ENCODE data around the gene RPL10. TPM values are rescaled to one million over a fixed set of nuclear protein-coding genes. Genes with fewer than 3 reads are reported as not detected.

Gene RPL10
- total RNA-seq, 4 donors from 2014 or later = 4,372 to 6,501 (median 5,244) TPM

GRCh38 chrX:154401045-154401799, 3.0 kb downstream of the RPL10 start:
- Histone ChIP-seq H3K36me3 (peaks cover 0 to 23% (median 6%) of the 10 kb centered on the region in 3 donors), H3K27me3 (no peaks in the 10 kb centered on the region), H3K4me3 (no peak overlapping the region), H3K27ac (no peak overlapping the region), H3K4me1 (peaks cover 0 to 18% (median 0%) of the 10 kb centered on the region in 4 donors), H3K9me3 (no peaks in the 10 kb centered on the region)
- TF ChIP-seq EP300 (IDR thresholded peaks at IDR 0.05) (no peak), POLR2A (IDR thresholded peaks at IDR 0.05) (no peak)
- TF ChIP-seq, protein P1, sequence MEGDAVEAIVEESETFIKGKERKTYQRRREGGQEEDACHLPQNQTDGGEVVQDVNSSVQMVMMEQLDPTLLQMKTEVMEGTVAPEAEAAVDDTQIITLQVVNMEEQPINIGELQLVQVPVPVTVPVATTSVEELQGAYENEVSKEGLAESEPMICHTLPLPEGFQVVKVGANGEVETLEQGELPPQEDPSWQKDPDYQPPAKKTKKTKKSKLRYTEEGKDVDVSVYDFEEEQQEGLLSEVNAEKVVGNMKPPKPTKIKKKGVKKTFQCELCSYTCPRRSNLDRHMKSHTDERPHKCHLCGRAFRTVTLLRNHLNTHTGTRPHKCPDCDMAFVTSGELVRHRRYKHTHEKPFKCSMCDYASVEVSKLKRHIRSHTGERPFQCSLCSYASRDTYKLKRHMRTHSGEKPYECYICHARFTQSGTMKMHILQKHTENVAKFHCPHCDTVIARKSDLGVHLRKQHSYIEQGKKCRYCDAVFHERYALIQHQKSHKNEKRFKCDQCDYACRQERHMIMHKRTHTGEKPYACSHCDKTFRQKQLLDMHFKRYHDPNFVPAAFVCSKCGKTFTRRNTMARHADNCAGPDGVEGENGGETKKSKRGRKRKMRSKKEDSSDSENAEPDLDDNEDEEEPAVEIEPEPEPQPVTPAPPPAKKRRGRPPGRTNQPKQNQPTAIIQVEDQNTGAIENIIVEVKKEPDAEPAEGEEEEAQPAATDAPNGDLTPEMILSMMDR (IDR thresholded peaks at IDR 0.05) = no peak
- 49 to 68% methylated on average over 3 to 6 of the region's 6 CpGs for WGBS, 2 donors
- no peak for DNase-seq (ENCODE audit: low spot score in 2 of 2)

GRCh38 chrX:154401918-154402621, 3.9 kb downstream of the RPL10 start:
- H3K27me3 ChIP-seq = no peaks in the 10 kb centered on the region
- WGBS, 2 donors = 59 to 73% methylated on average over 5 to 6 of the region's 6 CpGs
- DNase-seq (ENCODE audit: low spot score in 2 of 2) = no peak
- no peak overlapping the region for H3K4me3 ChIP-seq
- H3K27ac ChIP-seq = no peak overlapping the region
- peaks cover 0 to 18% (median 0%) of the 10 kb centered on the region in 4 donors for H3K4me1 ChIP-seq
- H3K9me3 ChIP-seq = no peaks in the 10 kb centered on the region
- peaks cover 0 to 23% (median 6%) of the 10 kb centered on the region in 3 donors for H3K36me3 ChIP-seq
- no peak for TF ChIP-seq POLR2A (IDR thresholded peaks at IDR 0.05)
- TF ChIP-seq, protein P1 (IDR thresholded peaks at IDR 0.05) = no peak

GRCh38 chrX:154402622-154403127, 4.5 kb downstream of the RPL10 start:
- TF ChIP-seq POLR2A (IDR thresholded peaks at IDR 0.05) (no peak), EP300 (IDR thresholded peaks at IDR 0.05) (no peak)
- TF ChIP-seq, protein P1 (IDR thresholded peaks at IDR 0.05) = no peak
- H3K4me3 ChIP-seq = no peak overlapping the region
- H3K27me3 ChIP-seq = no peaks in the 10 kb centered on the region
- H3K4me1 ChIP-seq = peaks cover 0 to 18% (median 0%) of the 10 kb centered on the region in 4 donors
- H3K36me3 ChIP-seq = peaks cover 0 to 23% (median 6%) of the 10 kb centered on the region in 3 donors
- 71 to 79% methylated on average over 14 to 19 of the region's 19 CpGs for WGBS, 2 donors
- DNase-seq (ENCODE audit: low spot score in 2 of 2) = no peak
- H3K9me3 ChIP-seq = no peaks in the 10 kb centered on the region
- no peak overlapping the region for H3K27ac ChIP-seq

DNA sequence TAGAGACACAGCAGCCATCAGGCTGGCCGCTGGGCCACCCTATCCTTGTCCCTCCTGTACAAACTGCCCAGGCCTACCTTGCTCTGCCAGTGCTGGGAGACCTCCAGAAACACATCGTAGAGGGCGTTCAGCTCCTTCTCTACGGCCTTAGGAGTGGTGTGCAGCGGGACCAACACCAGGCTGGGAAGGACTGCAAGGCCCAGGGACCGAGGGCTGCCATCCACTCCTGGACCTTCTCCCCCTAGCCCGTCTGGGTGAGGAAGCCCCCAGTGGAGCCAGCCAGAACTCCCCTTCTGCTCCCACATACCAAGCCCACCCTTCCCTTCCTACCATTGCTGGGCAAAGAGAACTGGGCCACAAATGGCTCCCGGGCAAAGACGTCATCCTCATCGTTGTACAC, 5.0 kb downstream of the RPL10 start:
- no peak for DNase-seq (ENCODE audit: low spot score in 2 of 2)
- Histone ChIP-seq H3K27me3 (no peaks in the 10 kb centered on the region), H3K27ac (no peak overlapping the region), H3K4me1 (peaks cover 0 to 22% (median 0%) of the 10 kb centered on the region in 4 donors), H3K9me3 (no peaks in the 10 kb centered on the region), H3K36me3 (peaks cover 0 to 23% (median 6%) of the 10 kb centered on the region in 3 donors), H3K4me3 (no peak overlapping the region)
- TF ChIP-seq EP300 (IDR thresholded peaks at IDR 0.05) (no peak), POLR2A (IDR thresholded peaks at IDR 0.05) (no peak)
- TF ChIP-seq, protein P1 (IDR thresholded peaks at IDR 0.05) = no peak
- 73% methylated on average over 10 of the region's 10 CpGs; no CpG with 5 or more reads in 1 of the 2 donors for WGBS, 2 donors

DNA sequence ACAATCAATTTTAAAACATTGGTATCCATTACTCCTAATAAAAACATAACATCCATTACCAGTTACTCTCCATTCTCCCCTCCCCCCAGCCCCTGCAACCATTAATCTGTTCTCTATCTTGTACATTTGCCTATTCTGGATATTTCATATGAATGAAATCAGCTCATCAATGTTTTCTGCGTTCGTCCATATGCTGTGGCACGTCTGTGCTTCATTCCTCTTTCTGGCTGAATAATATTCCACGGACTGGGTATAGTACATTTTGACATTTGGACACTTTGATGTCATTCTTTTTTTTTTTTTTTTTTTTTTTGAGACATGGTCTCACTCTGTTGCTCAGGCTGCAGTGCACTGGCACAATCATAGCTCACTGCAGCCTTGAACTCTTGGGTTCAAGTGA, 5.7 kb downstream of the RPL10 start:
- H3K27ac ChIP-seq = no peak overlapping the region
- peaks cover 0 to 24% (median 0%) of the 10 kb centered on the region in 4 donors for H3K4me1 ChIP-seq
- H3K27me3 ChIP-seq = no peaks in the 10 kb centered on the region
- H3K9me3 ChIP-seq = no peaks in the 10 kb centered on the region
- 85 to 88% methylated on average over 4 of the region's 4 CpGs for WGBS, 2 donors
- no peak for TF ChIP-seq POLR2A (IDR thresholded peaks at IDR 0.05)
- no peak for TF ChIP-seq EP300 (IDR thresholded peaks at IDR 0.05)
- TF ChIP-seq, protein P1 (IDR thresholded peaks at IDR 0.05) = no peak
- H3K36me3 ChIP-seq = peaks cover 0 to 23% (median 6%) of the 10 kb centered on the region in 3 donors
- H3K4me3 ChIP-seq = no peak overlapping the region
- DNase-seq (ENCODE audit: low spot score in 2 of 2) = no peak

All from tibial nerve (tissue), 4 donors.